Natural killer cell (primary cell): ENCODE results near the gene ENO4. TPM values are rescaled to one million over a fixed set of nuclear protein-coding genes. Genes with fewer than 3 reads are reported as not detected.

Experiments used
- ATAC-seq, 3 donors: fragments of 150-1000 bp in 2 of 3; fragments of 200-7000 bp in 1 of 3; cut with Tn5 transposase; 1 replicate in 1 of 3; 2 replicates in 2 of 3; pipeline ENCODE4 v1.10.0; 2021; ENCODE audit warnings: mild to moderate bottlenecking in 2 of 3, moderate library complexity in 2 of 3
- DNase-seq, 2 donors: peaks; one replicate each; pipeline versions ENCODE4 v3.0.0 to v3.0.0-alpha.2; 2013 to 2021; ENCODE audit warnings: mixed read lengths in 1 of 2
- H3K27ac ChIP-seq: one replicate; pipeline ENCODE4 v1.5.1; 2013; ENCODE audit warnings: mild to moderate bottlenecking, low read length
- H3K27me3 ChIP-seq: one replicate; pipeline ENCODE4 v1.6.1; 2013; ENCODE audit warnings: low read length; ENCODE audit not compliant: control insufficient read depth, insufficient read depth
- H3K36me3 ChIP-seq: one replicate; pipeline ENCODE4 v1.6.1; 2013; ENCODE audit warnings: low read length; ENCODE audit not compliant: control insufficient read depth, insufficient read depth
- H3K4me1 ChIP-seq: one replicate; pipeline ENCODE4 v1.6.1; 2013; ENCODE audit warnings: low read length; ENCODE audit not compliant: control insufficient read depth, insufficient read depth
- H3K4me3 ChIP-seq: one replicate; pipeline ENCODE4 v1.5.1; 2013; ENCODE audit warnings: low read length
- H3K9me3 ChIP-seq: one replicate; pipeline ENCODE4 v1.6.1; 2013; ENCODE audit warnings: low read length; ENCODE audit not compliant: control insufficient read depth, insufficient read depth
- H3K27ac Mint-ChIP-seq, 2 donors: one replicate each; pipeline ENCODE4 v1.8.0; 2022; ENCODE audit warnings: mild to moderate bottlenecking in 2 of 2, mixed read lengths in 2 of 2, moderate library complexity in 1 of 2
- H3K27me3 Mint-ChIP-seq, 2 donors: one replicate each; pipeline ENCODE4 v1.8.0; 2022; ENCODE audit warnings: low read depth in 2 of 2, mixed read lengths in 2 of 2
- H3K36me3 Mint-ChIP-seq: one replicate; pipeline ENCODE4 v1.8.0; 2022; ENCODE audit warnings: mixed read lengths
- H3K4me1 Mint-ChIP-seq, 2 donors: one replicate each; pipeline ENCODE4 v1.8.0; 2022; ENCODE audit warnings: mixed read lengths in 2 of 2
- H3K4me3 Mint-ChIP-seq: one replicate; pipeline ENCODE4 v1.8.0; 2022; ENCODE audit warnings: mild to moderate bottlenecking, moderate library complexity, mixed read lengths
- H3K9me3 Mint-ChIP-seq, 2 donors: one replicate each; pipeline ENCODE4 v1.8.0; 2022; ENCODE audit warnings: mixed read lengths in 2 of 2
- CTCF ChIP-seq: fragments of 200-600 bp; IDR thresholded peaks from one replicate; pipeline ENCODE4 v1.8.0; 2022; ENCODE audit warnings: antibody characterized with exemption
- WGBS: methylation state at CpG from one replicate; pipeline ENCODE4 v1.1.7; 2013; ENCODE audit warnings: missing lambda C conversion rate; ENCODE audit not compliant: insufficient coverage; 5-methylcytosine and 5-hydroxymethylcytosine counted together
- intact Hi-C: fragments of 100-400 bp; cut with micrococcal nuclease; formaldehyde crosslinking; loops from one replicate; pipeline ENCODE4 v1.14.2; 2022
- total RNA-seq, 4 donors: library from RNA; stranded (reverse); fragments of 120-200 nt in 1 of 4; gene quantifications; one replicate each; pipeline versions ENCODE4 v1.2.3 to v1.2.4, GENCODE V29; 2013 to 2022

Gene ENO4
- total RNA-seq, 3 donors from 2014 or later (not counting 1 experiment from before 2014, with no cell fraction given), result not detected

GRCh38 chr10:116845823-116846222 lies 3.5 kb upstream of the ENO4 start:
- H3K36me3 Mint-ChIP-seq, result no peaks in the 10 kb centered on the region
- no peaks in the 10 kb centered on the region for H3K36me3 ChIP-seq
- H3K4me3 ChIP-seq, result no peak overlapping the region
- peaks cover 15% of the 10 kb centered on the region for H3K4me1 ChIP-seq
- ATAC-seq (no peak), DNase-seq (no peak)
- H3K27me3 Mint-ChIP-seq, result peaks cover 34 to 48% of the 10 kb centered on the region in 2 donors
- TF ChIP-seq CTCF, result no peak
- WGBS, result 83% methylated on average over 1 of the region's 2 CpGs
- H3K9me3 ChIP-seq, result no peaks in the 10 kb centered on the region
- H3K4me1 Mint-ChIP-seq, result no peaks in the 10 kb centered on the region
- no peak overlapping the region for H3K4me3 Mint-ChIP-seq
- H3K9me3 Mint-ChIP-seq, result peaks cover 0 to 4% of the 10 kb centered on the region in 2 donors
- intact Hi-C loops, result no loop called here
- H3K27ac ChIP-seq, result no peak overlapping the region
- no peak overlapping the region for H3K27ac Mint-ChIP-seq
- H3K27me3 ChIP-seq, result peaks cover 4% of the 10 kb centered on the region

GRCh38 chr10:116848032-116848943 lies 1.0 kb upstream of the ENO4 start:
- no peak overlapping the region for H3K27ac Mint-ChIP-seq
- H3K27ac ChIP-seq, result no peak overlapping the region
- TF ChIP-seq CTCF, result no peak
- H3K36me3 Mint-ChIP-seq, result no peaks in the 10 kb centered on the region
- peaks cover 46 to 60% of the 10 kb centered on the region in 2 donors for H3K27me3 Mint-ChIP-seq
- DNase-seq, result peak in 1 of 2 donors; percentile 50
- H3K27me3 ChIP-seq, result peaks cover 4% of the 10 kb centered on the region
- H3K9me3 ChIP-seq, result no peaks in the 10 kb centered on the region
- H3K36me3 ChIP-seq, result no peaks in the 10 kb centered on the region
- ATAC-seq, result no peak
- H3K4me3 Mint-ChIP-seq, result no peak overlapping the region
- H3K4me1 ChIP-seq, result peaks cover 15% of the 10 kb centered on the region
- H3K4me3 ChIP-seq, result no peak overlapping the region
- peaks cover 2 to 4% of the 10 kb centered on the region in 2 donors for H3K9me3 Mint-ChIP-seq
- 5% methylated on average over 16 of the region's 17 CpGs for whole genome bisulfite sequencing
- intact Hi-C loops, result no loop called here
- no peaks in the 10 kb centered on the region for H3K4me1 Mint-ChIP-seq

GRCh38 chr10:116848944-116849247 lies 403 bp upstream of the ENO4 start:
- Mint-ChIP-seq H3K9me3 (peaks cover 2 to 4% of the 10 kb centered on the region in 2 donors), H3K27ac (no peak overlapping the region), H3K27me3 (peaks cover 46 to 60% of the 10 kb centered on the region in 2 donors), H3K4me1 (no peaks in the 10 kb centered on the region), H3K4me3 (no peak overlapping the region), H3K36me3 (no peaks in the 10 kb centered on the region)
- H3K27ac ChIP-seq, result no peak overlapping the region
- peaks cover 15% of the 10 kb centered on the region for H3K4me1 ChIP-seq
- no peaks in the 10 kb centered on the region for H3K9me3 ChIP-seq
- DNase-seq (no peak), ATAC-seq (no peak)
- 3% methylated on average over 23 of the region's 23 CpGs for WGBS
- intact Hi-C loops, result no loop called here
- H3K27me3 ChIP-seq, result peaks cover 4% of the 10 kb centered on the region
- no peak for TF ChIP-seq CTCF
- no peaks in the 10 kb centered on the region for H3K36me3 ChIP-seq
- H3K4me3 ChIP-seq, result peak overlapping the region; percentile 9
